Measurements from ENCODE around the gene HINT2. TPM values are rescaled to one million over a fixed set of nuclear protein-coding genes. Genes with fewer than 3 reads are reported as not detected.

The HINT2 gene
- total and polyA plus RNA-seq, 4 donors = 19.9 to 112 (median 58.8) TPM

DNA sequence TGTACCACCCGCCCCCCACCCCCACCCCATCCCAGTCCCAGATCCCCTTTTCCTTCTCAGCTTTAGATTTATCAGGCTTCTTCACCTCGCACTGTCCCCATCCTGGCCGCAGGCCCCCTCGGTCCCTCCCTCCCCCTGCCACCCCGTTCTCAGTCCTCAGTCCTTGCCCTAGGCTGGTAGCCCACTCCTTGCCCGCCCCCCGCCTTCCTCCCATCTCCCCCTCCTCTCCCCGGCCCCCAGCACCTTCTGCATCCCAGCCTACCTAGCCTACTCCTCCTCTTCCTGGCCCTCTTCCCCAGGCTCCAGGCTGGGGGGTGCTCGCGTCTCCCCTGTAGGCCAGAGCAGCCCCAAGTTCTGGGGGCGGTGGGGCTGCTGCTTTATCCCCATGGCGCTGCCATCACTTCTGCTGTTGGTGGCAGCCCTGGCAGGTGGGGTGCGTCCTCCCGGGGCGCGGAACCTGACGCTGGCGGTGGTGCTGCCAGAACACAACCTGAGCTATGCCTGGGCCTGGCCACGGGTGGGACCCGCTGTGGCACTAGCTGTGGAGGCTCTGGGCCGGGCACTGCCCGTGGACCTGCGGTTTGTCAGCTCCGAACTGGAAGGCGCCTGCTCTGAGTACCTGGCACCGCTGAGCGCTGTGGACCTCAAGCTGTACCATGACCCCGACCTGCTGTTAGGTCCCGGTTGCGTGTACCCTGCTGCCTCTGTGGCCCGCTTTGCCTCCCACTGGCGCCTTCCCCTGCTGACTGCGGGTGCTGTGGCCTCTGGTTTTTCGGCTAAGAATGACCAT is 22.6 kb downstream of the HINT2 start:
- H3K36me3 ChIP-seq (ENCODE audit: control insufficient read depth in 4 of 4, insufficient read depth in 4 of 4, low read length in 4 of 4) = no peaks in the 10 kb centered on the region
- TF ChIP-seq, protein P1, sequence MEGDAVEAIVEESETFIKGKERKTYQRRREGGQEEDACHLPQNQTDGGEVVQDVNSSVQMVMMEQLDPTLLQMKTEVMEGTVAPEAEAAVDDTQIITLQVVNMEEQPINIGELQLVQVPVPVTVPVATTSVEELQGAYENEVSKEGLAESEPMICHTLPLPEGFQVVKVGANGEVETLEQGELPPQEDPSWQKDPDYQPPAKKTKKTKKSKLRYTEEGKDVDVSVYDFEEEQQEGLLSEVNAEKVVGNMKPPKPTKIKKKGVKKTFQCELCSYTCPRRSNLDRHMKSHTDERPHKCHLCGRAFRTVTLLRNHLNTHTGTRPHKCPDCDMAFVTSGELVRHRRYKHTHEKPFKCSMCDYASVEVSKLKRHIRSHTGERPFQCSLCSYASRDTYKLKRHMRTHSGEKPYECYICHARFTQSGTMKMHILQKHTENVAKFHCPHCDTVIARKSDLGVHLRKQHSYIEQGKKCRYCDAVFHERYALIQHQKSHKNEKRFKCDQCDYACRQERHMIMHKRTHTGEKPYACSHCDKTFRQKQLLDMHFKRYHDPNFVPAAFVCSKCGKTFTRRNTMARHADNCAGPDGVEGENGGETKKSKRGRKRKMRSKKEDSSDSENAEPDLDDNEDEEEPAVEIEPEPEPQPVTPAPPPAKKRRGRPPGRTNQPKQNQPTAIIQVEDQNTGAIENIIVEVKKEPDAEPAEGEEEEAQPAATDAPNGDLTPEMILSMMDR (IDR thresholded peaks at IDR 0.05; ENCODE audit: control extremely low read depth, extremely low read depth) = no peak
- no peak overlapping the region for H3K4me3 ChIP-seq
- H3K27me3 ChIP-seq (ENCODE audit: control insufficient read depth in 3 of 3, insufficient read depth in 3 of 3, low read length in 2 of 3) = no peaks in the 10 kb centered on the region
- H3K9me3 ChIP-seq (ENCODE audit: control insufficient read depth in 4 of 4, insufficient read depth in 3 of 4, low read length in 3 of 4) = no peaks in the 10 kb centered on the region
- no peak overlapping the region for H3K27ac ChIP-seq (ENCODE audit: low read depth in 1 of 2, low read length in 1 of 2)
- peaks cover 0 to 34% (median 14%) of the 10 kb centered on the region in 5 donors for H3K4me1 ChIP-seq (ENCODE audit: control insufficient read depth in 5 of 5, insufficient read depth in 5 of 5, low read length in 5 of 5)
- H3K9ac ChIP-seq (ENCODE audit: insufficient read depth in 1 of 2, low read length in 2 of 2) = no peak overlapping the region
- no peak for DNase-seq
- no peak for ATAC-seq (ENCODE audit: insufficient read depth, low FRiP score)
- WGBS, 2 donors = 86 to 91% methylated on average over 30 to 34 of the region's 34 CpGs

DNA sequence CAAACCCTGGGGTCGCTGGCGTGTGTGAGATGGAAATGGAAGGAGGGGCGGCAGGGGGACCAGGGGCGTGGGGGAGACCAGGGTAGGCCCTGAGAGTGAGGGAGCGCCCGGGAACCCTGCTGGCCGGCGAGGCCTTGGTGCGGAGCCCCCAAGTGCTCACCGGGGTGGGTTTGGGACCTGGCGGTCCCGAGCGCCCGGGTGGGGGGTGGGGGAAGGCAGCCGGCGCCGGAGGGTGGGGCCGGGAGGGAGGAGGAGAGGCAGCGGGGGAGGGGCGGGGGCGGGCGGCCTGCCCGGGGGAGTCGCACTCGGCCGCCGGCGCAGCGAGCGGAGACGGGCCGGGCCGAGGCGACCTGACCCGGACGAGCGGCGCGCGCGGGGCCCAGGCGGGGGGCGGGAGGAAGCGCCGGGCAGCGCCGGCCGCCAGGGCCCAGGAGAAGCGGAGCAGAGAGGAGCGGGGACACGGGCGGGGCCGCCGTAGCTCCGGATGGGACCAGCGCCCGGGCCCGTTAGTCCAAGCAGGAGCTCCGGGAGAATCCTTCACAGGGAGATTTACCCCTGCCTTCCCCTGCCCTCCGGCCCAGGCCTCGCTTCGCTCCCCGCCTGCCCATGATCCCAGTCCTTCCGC is 23.4 kb downstream of the HINT2 start, which contains the start of gene NPR2:
Gene NPR2, plus strand, starts transcription at position 295 of the 625 bp plus-strand sequence. CDS start 818 bp downstream, outside the sequence.
- TF ChIP-seq, protein P1 (IDR thresholded peaks at IDR 0.05; ENCODE audit: control extremely low read depth, extremely low read depth) = no peak
- H3K9me3 ChIP-seq (ENCODE audit: control insufficient read depth in 4 of 4, insufficient read depth in 3 of 4, low read length in 3 of 4) = no peaks in the 10 kb centered on the region
- peak within 1 kb of the TSS; percentile 67 to 78 for H3K27ac ChIP-seq (ENCODE audit: low read depth in 1 of 2, low read length in 1 of 2)
- H3K36me3 ChIP-seq (ENCODE audit: control insufficient read depth in 4 of 4, insufficient read depth in 4 of 4, low read length in 4 of 4) = no peaks in the 10 kb centered on the region
- H3K4me3 ChIP-seq = peak within 1 kb of the TSS; percentile 35
- ATAC-seq (ENCODE audit: insufficient read depth, low FRiP score) = peak; percentile 23
- no peaks in the 10 kb centered on the region for H3K27me3 ChIP-seq (ENCODE audit: control insufficient read depth in 3 of 3, insufficient read depth in 3 of 3, low read length in 2 of 3)
- H3K4me1 ChIP-seq (ENCODE audit: control insufficient read depth in 5 of 5, insufficient read depth in 5 of 5, low read length in 5 of 5) = peaks cover 0 to 34% (median 14%) of the 10 kb centered on the region in 5 donors
- 17 to 25% methylated on average over 32 to 63 of the region's 64 CpGs for WGBS, 2 donors
- DNase-seq = peak; percentile 58 to 71 (median 61)
- H3K9ac ChIP-seq (ENCODE audit: insufficient read depth in 1 of 2, low read length in 2 of 2) = peak within 1 kb of the TSS in 1 of 2 donors; percentile 42

DNA sequence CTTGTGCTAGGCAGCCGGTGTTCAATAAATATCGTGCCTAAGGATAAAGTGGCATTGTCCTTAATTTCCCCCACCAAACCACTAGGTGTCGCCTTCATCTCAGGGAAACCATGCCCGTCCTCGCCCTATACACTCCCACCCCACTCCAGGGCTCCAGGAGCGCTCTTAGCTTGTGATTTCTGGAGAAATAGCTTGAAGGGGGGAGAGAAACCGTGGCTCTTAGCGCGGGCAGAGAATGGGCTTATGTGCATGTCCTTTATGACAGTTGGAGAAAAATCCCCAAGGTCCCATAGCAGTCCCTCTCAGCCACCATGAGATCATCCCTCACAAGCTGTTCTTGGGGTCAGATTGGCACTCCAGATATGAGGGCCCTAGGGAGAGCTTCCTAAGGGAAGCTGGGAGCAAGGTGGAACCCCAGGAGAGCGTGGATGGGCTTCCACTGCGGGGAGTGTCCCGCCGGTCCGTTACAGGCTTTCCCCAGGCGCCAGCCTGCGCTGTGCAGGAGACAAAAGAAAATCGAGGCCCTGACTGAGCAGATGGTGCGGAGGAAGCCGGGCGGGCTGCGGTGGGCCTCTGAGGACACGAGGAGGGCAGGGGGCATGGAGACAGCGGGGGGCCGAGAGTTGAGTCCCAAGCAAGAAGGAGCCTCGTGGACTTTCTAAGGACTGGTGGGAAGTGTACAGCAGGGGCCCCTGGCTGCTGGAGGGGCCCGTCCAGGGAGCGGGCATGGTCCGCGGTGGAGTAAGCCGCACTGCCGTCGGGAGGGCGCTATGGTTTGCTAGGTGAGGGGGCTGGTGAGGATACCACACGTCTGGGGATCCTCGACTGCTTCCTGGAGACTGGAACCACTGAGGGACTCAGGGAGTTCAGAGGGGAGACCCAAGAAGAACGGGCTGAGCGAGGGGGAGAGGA is 24.2 kb downstream of the HINT2 start:
- H3K27ac ChIP-seq (ENCODE audit: low read depth in 1 of 2, low read length in 1 of 2) = peak overlapping the region in 1 of 2 donors; percentile 76
- peak; percentile 84 to 93 (median 92) for DNase-seq
- no peaks in the 10 kb centered on the region for H3K9me3 ChIP-seq (ENCODE audit: control insufficient read depth in 4 of 4, insufficient read depth in 3 of 4, low read length in 3 of 4)
- no peak overlapping the region for H3K9ac ChIP-seq (ENCODE audit: insufficient read depth in 1 of 2, low read length in 2 of 2)
- no peaks in the 10 kb centered on the region for H3K36me3 ChIP-seq (ENCODE audit: control insufficient read depth in 4 of 4, insufficient read depth in 4 of 4, low read length in 4 of 4)
- TF ChIP-seq, protein P1 (IDR thresholded peaks at IDR 0.05; ENCODE audit: control extremely low read depth, extremely low read depth) = peak; percentile 93
- 52 to 58% methylated on average over 37 of the region's 37 CpGs for WGBS, 2 donors
- H3K4me1 ChIP-seq (ENCODE audit: control insufficient read depth in 5 of 5, insufficient read depth in 5 of 5, low read length in 5 of 5) = peaks cover 0 to 34% (median 14%) of the 10 kb centered on the region in 5 donors
- ATAC-seq (ENCODE audit: insufficient read depth, low FRiP score) = peak; percentile 91
- no peaks in the 10 kb centered on the region for H3K27me3 ChIP-seq (ENCODE audit: control insufficient read depth in 3 of 3, insufficient read depth in 3 of 3, low read length in 2 of 3)
- H3K4me3 ChIP-seq = no peak overlapping the region
